Stimulated activated CD4-positive, alpha-beta T cell treated with anti-CD3 and anti-CD28 coated beads, Interleukin-4, amount 100 ng/mL, for 4 hours (primary cell): ENCODE measurements around the gene PAX2.
"Not testable (repeated sequence)": the region's sequence is repeated elsewhere in the genome, so short reads cannot be mapped to it uniquely, and the experiment has no call there.

ENCODE experiments used
- DNase-seq, 2 experiments: peaks; one replicate each; pipeline ENCODE4 v3.0.0-alpha.2; 2020

Gene PAX2

DNA sequence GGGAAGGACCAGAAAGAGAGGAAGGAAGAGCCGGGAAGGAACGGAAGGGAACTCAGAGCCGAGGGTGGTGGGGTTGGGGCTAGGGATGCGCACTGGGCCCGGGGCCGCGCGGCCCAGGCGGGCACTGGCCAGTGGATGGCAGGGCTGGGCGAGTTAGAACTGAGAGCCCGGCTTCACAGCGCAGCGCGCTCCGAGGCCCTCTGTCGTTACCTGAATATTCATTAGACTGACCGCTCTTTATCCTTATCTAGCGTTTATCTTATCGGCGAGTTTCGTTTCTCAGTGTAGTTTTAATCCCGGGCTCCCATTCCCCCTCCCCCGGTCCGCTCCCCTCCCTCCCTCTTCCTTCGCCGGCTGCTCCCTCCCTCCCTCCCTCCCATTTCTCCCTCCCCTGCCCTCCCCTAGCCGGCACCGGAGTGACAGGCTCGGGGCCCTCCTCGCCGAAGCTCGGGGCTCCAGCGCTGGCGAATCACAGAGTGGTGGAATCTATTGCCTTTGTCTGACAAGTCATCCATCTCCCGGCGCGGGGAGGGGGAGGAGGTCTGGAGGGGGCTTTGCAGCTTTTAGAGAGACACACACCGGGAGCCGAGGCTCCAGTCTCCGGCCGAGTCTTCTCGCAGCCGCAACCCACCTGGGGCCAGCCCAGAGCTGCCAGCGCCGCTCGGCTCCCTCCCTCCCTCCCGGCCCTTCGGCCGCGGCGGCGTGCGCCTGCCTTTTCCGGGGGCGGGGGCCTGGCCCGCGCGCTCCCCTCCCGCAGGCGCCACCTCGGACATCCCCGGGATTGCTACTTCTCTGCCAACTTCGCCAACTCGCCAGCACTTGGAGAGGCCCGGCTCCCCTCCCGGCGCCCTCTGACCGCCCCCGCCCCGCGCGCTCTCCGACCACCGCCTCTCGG lies at the start of gene PAX2:
Gene PAX2, plus strand, starts transcription at position 596 of the 895 bp plus-strand sequence. CDS start 679 bp downstream, outside the sequence.
- no peak for DNase-seq

DNA sequence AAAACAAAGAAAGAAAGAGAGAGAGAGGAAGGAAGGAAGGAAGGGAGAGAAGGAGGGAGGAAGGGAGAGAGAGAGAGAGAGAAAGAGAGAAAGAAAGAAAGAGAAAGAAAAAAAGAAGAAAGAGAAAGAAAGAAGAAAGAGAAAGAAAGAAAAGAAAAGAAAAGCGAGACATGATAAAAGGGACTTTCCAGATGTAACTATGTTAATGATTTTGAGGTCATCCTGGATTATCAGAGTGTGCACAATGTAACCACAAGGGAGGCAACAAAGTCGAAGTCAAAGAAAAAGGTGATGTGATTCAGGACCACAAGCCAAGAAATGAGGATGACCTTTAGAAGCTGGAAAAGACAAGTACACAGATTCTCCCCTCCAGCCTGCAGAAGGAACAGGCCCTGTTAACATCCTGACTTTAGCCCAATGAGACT lies 48.9 kb upstream of the PAX2 start:
- no peak for DNase-seq

DNA sequence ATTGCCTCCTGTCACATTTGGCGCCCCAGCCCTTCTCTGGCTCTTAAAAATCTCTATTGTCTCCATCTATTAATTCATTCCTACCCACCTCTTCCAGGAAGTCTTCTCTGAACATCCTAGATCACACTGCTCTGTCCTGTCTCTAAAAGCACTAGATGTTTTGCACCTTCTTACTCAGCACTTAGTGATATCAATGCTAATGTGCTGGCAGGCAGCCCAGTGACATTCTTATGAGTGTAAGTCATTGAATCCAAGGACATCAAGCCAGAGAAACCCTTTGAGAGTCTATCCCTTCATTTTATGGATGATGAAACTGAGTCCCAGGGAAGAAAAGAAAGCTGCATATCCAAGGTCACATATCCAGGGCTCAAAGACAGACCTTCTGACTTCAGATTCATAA lies 48.3 kb upstream of the PAX2 start:
- no peak for DNase-seq

DNA sequence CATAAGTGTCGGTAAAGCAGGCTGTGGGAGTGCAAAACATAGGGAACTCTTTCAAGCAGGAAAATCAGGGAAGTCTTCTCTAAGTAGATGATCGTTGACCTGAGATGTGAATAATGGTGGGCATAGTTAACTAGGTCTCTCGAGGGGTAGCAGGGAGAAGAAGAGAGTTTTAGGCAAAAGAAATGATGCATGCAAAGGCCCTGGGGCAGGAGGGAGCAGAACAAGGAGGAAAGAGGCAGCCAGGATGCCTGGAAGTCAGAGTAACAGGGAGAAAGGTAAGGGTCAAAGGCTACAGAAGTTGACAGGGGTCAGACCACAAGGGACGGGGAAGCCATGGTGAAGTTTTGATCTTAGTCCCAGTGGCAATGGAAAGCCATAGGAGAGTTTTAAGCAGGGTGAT lies 47.8 kb upstream of the PAX2 start:
- DNase-seq: no peak

DNA sequence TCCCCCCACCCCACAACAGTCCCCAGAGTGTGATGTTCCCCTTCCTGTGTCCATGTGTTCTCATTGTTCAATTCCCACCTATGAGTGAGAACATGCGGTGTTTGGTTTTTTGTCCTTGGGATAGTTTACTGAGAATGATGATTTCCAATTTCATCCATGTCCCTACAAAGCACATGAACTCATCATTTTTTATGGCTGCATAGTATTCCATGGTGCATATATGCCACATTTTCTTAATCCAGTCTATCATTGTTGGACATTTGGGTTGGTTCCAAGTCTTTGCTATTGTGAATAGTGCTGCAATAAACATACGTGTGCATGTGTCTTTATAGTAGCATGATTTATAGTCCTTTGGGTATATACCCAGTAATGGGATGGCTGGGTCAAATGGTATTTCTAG lies 43.7 kb upstream of the PAX2 start:
- DNase-seq: not testable (repeated sequence)

DNA sequence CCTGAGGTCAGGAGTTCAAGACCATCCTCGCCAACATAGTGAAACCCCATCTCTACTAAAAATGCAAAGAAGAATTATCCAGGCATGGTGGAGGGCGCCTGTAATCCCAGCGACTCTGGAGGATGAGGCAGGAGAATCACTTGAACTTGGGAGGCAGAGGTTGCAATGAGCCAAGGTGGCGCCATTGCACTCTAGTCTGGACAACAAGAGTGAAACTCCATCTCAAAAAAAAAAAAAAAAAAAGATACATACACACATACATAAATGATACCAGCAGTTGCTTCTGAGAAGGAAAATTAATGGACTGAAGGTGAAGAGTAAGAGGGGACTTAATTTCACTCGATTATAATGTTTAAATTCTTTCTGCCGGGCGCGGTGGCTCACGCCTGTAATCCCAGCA lies 40.2 kb upstream of the PAX2 start:
- DNase-seq: no peak

DNA sequence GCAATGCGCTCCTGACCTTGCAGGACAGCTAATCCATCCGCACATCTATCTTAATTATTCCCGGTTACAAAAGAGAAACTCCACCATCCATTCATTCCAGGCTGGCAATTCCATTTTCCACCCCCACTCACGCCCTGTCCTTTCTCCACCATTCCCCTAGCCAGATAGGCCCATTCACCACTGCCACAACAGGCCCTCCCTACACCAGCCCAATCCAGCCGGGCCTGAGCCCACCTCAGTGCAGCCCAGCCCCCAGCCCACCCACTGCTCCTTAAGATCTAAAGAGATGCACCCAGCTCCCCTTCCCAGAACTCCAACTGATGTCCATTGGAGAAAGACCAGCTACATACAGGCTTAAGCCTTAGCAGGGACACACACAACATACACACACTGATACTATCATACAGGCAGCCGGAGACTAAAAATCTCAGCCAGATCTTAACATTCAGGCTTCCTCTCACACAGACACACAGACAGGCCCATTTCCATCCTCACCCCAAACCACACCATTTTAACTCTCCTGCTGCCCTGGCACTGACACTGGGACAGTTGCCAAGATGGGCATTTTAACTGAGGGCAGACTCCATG lies 38.0 kb upstream of the PAX2 start:
- no peak for DNase-seq

DNA sequence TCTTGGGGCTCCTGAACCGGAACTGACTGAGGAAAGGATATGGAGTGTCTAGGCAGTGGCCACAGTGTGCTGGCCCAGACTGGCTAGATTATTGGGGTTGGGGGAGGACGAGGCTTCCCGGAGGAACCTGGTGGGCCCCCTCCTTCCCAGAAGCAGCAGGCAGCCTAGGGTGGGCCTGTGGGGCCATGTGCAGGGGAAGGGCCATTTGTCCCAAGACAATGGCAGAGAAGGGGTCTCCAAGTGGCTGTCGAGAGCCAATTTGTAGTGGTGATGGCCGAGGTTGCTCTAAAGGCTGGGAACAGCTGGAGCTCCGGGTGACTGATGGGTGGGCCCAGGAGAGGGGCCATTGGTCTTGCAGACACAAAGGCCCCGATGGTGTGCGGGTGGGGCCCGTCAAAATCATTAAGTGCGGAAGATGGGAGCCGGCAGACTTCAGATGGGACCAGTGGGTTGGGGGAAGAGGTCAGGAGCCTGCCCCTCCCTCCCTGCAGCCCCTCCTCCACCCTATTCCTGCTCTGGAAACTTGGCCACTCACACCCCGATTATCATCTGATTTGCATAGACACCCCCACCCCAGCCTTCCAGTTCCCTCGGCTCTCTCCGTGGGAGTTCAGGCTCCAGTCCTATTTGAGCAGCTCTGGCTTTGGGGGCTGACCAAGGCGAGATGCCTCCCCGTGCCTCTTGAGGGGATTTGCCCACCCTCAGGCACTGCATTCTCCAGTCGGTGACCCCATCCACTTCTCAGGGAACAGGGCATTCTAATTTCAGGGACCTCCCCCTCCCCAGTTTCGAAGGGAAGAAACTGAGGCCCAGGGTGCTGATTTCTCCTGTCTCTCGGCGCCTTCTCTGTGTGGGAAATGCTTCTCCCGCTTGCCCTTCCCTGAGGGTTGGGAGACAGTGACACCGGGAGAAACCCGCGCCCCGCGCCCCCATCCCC lies 36.0 kb upstream of the PAX2 start:
- no peak for DNase-seq

DNA sequence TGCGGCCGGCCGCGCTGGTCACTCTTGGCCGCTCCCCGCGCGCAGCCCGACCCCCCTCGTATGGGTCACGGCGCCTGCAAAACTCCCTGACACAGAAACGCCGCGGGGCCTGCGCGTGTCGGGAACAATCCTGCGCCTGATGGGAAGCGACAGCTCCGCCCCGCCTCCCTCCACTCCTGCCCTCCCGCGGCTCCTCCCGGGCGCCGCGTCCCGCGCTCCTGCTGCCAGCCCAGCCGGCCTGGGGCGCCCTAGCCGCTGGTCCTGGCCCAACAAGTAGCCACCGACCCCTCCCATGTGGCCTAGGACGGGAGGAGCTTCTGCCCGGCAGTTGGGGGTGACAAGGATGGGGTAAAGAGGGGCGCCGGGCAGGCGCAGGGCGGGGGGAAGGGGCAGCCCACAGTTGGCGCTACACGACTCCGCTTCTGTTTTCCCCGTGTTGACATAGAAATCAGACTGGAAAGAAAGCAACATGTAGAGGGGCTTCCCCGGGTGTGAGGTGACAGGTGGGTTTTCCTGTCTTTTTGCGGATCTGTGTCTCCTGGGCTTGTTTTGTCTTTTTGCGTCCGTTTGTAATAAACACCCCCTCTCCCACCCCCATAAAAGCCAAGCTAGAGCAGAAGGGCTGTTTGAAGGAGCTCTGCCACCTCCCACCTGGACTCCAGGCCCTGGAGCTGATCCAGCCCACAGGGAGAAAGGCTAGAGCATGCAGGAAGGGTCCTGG lies 35.1 kb upstream of the PAX2 start:
- DNase-seq: no peak

DNA sequence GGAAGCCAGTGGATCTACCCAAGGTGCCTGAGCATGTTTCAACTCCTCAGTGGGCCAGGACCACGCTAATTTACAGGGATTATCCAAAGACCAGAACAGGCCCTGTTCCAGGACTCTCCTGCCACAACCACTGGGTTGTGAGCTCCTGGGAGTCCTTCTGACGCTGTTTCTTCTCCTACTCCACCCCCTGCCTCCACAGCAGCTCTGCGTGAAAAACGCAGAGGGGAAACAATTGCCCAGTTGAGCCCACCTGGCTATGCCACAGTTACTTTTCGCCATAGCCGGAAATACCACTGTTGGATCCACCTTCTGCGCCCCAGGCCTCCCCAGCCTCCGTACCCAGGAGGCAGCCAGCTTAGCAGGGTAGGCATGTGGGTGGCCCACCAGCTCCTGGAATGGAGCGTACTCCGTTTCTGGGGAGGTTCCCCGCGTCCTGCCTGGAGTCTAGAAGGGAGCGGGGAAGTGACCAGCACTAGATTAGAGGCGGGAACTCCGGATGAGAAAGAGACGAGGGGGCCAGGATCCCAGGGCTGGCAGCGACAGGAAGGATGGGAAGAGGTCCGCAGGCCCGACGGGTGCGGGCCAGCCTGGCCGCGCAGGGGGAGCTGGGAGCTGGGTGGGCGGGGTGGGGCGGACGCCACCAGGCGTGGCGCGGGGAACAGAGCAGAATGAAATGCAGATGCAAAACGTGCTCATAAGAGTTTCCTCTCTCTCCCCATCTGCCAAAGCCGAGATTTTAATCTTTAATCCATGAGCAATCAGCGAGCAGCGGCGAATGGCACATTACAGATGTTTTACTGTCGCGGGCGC lies 32.1 kb upstream of the PAX2 start:
- DNase-seq: no peak

DNA sequence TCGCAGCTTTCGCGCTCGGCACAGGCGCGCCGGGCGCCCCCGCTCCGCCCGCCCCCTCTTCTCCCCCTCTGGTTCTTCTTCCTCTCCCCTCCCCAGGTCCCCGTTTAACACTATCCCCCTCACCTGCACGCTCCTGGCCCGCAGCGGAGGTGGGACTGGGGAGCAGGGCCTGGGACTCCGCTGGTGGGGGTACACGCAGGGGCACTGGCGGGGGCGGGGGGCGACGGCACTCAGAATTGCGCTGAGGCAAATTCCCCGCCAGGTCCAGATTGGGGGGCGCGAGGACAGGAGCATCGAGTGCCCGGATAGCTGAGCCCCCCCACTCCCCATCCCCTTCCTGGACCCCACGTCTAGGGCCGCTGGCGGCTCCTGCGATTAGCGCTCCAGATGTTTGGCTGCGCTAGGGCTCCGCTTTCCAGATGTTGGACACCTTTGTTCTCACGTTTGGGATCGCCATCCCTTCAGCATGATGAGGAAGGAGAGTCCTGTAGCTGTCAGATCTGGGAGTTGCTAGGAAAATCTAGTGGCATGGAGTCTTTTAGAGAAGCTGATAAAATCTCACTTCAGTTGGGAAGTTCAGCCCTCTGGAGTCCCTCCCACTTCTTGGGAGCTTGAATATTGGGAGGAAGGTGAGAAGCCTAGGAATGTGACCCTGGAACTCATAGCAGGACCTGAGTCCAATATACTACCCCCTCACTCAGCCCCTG lies 31.4 kb upstream of the PAX2 start:
- no peak for DNase-seq

DNA sequence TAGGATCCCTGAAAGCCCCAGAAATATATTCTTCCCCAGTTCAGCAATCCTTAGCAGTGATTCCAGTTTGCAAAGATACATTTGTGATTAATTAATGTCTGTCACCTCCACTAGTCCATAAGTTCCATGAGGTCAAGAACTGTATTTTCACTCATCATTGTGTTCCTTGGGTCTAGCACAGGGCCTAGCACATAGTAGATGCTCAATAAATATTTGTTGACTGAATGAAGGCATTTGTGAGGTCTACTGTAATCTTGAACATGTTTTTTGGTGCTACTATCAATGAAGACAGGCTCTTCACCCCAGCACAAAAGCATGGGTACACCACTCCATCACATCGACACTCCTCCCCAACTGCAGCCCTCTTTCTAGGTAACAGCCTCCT lies 30.8 kb upstream of the PAX2 start:
- DNase-seq: no peak

DNA sequence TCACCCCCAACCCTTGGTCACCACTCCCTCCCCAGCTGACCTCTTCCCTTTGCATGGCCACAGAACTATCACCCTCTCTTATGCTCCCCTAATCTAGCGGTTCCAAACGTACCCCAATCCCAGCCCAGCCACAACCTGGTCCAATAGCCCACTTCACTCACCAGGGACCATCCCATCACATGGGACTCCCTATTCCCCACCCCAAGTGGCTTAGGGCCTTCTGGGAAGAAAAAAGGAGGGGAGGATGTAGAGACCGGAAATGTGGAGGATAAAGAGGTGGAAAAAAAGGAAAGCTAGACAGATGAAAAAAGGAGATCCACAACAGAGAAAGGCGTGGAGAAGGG lies 30.3 kb upstream of the PAX2 start:
- DNase-seq: no peak

DNA sequence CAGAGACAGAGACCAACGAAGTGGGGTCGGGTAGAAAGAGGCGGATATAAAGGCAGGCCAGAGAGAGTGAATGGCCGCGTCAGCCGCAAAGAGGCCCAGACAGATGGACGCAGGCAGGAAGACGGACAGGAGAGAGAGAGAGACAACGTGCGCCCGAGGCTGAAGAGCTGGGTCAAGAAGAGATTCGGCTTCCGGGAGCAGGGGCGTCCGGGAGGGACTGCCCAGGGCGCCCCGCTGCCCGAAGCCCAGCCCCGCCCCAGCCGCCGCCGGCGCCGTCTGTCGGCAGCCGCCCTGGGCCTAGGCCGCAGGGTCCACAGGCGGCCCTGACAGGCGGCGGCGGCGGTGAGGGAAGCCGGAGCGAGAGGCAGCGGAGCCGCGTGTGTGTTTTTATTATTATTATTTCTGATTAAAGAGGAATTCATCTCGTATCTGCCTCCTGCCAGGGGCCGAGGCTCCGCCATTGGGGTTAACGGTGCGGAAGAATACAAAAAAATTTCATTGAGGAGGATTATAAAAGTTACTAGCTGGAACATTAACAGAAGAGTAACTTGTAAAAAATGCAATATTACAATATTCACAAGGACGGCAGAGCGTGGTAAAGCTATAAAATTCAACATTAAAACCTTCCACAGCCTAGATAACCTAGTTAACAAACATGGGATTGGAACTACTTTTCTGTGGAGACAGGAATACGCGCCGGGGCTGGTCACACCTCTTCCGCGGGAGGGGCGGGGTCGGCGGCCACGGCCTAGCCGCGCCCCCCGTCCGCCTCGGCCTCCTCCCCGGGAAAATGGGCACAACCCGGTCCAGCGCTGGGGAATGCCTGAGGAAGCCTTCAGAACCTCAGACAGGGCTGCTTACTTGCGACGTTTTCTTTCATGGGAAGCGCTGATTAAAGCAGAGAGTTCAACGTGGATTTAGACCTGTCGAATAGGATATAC lies 29.7 kb upstream of the PAX2 start:
- no peak for DNase-seq

DNA sequence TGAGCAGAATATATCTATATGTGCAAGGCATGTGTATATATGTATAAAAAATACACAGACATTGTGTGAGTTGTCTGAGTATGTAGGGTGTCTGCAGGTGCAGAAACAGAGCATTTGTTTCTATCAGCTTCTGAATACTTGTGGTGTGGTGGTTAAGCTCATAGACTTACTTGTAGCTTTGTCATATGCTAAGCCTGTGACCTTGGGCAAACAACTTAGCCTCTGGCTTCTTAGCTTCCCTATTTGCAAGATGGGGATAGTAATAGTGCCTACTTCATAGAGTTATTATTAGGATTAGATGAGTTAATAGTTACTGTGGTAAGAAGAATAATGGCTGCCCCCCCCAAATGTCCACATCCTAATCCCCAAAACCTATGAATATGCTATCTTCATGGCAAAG lies 28.2 kb upstream of the PAX2 start:
- DNase-seq: no peak

DNA sequence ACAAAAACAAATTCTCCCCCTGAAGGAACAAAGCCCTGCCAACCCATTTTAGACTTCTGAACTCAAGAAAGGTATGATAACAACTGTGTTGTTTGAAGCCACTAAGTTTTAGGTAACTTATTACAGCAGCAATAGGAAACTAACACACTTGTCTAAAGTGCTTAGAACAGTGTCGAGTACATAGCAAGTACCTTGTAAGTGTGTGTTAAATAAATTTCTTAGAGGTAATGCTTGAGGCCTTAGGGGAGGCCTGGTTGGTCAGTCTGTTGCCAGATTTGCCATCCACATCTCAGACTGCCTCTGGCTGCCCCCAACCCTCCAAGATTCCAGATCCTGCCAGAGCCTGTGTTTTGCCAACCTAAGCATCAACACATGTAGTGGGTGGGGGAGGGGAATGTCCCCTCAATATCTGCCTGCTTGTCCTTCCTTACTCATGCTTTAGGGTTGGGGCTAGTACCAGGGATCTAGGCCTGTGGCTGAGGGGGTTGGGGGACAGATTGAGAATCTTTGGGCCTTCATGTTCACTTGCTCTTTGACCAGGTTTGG lies 27.1 kb upstream of the PAX2 start:
- DNase-seq: no peak

DNA sequence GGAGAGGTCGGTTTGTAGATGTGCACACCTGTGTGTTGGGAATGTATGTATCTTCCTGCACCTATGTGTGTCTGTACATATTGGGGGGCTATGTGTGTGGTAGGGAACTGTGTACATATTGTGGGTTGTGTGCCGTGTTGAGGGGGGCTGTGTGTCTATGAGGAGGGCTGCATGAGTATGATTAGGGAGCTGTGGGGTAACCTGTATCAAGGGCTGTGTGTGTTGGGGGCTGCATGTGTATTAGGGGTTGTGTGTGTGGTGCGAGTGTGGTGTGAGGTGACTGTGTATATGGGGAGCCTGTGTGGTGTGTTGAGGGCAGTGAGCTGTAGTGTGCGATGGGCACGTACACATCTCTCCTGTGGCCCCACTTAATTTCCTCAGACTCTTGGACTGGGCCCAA lies 22.2 kb upstream of the PAX2 start:
- no peak for DNase-seq

DNA sequence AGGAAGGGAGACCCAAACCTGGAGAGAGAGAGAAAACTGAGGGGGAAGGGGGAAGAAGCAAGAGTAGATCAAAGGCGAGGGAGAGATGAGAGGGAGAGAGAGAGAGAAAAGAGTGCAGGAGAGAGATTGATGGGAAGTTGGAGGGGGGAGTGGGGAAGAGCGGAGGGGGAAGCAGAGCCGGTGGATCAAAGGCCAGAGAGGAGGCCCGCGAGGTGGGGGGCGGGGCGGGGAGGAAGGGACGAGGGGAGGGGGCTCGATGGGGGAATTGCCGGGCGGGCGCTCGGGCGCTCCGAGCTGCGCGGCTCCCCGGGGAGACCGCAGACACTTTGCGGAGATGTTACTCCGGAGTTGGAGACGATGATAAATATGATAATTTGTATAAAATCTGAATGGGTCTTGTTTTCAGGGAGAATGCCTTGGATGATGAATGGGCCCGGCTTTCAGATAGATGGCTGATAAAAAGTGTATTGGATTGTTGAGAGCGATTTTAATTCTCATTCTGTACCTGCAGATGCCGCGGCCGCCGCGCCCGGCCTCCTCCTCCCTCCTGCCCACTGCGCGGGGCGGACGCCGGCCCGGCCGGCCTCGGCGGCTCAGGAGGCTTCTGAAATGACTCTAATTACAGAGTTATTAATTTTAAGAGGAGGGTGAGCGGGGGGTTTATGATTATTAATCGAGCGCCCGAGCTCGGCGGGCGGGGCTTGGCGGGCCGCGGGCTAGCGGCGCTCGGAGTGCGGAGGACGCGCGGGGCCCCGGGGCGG lies 21.4 kb upstream of the PAX2 start:
- DNase-seq: no peak

DNA sequence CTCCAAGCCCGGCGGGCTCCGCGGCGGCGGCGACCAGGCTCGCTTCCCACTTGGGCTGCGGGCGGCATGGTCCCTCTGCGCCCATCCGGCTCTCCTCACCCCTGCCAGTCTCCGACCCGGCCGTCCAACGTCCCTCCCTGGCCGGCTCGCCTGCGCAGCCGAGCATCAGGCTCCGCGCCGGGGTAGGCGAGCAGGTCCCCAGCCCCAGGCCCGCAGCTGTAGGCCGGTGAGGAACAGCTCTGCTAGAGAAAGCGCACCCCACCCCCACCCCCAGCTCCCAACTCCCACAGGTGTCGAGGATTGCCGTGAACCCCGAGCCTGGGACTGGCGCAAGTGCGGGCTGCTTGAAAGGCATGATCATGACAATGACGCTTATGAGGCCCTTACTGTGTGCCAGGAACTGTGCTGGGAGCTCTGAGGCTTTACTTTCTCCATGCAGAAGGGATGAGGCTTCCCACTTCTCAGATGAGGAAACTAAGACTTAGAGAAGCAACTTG lies 20.8 kb upstream of the PAX2 start:
- no peak for DNase-seq
